ACC112 (cell line): ENCODE data around the gene CHMP4A.
A peak's percentile ranks its signal among the peaks of the same experiment; 100 is the strongest.

Source experiments
- H2AFZ ChIP-seq: fragments of 200-600 bp; sonication (generic); one replicate; pipeline ENCODE4 v1.6.0; 2017; ENCODE audit warnings: antibody characterized with exemption, low read length; ENCODE audit not compliant: unreplicated experiment
- H3K27ac ChIP-seq: fragments of 200-600 bp; sonication (generic); 2 replicates; pipeline ENCODE4 v1.5.1; 2014; ENCODE audit warnings: low read depth, mild to moderate bottlenecking, antibody characterized with exemption, low read length, moderate library complexity
- H3K27me3 ChIP-seq: fragments of 200-600 bp; sonication (generic); 2 replicates; pipeline ENCODE4 v1.6.1; 2014; ENCODE audit warnings: mild to moderate bottlenecking, antibody characterized with exemption, low read length, moderate library complexity, mixed read lengths; ENCODE audit not compliant: insufficient read depth
- H3K36me3 ChIP-seq: fragments of 200-600 bp; sonication (generic); 2 replicates; pipeline ENCODE4 v1.6.1; 2016; ENCODE audit warnings: mild to moderate bottlenecking, antibody characterized with exemption, low read length, moderate library complexity, mixed read lengths; ENCODE audit not compliant: insufficient read depth
- H3K4me1 ChIP-seq: fragments of 200-600 bp; sonication (generic); one replicate; pipeline ENCODE4 v1.6.1; 2016; ENCODE audit warnings: low read length, mixed read lengths; ENCODE audit not compliant: insufficient read depth, unreplicated experiment, control insufficient read depth
- H3K4me3 ChIP-seq: fragments of 200-600 bp; sonication (generic); 2 replicates; pipeline ENCODE4 v1.5.1; 2014; ENCODE audit warnings: mild to moderate bottlenecking, low read depth, low read length
- H3K79me2 ChIP-seq: fragments of 200-600 bp; sonication (generic); one replicate; pipeline ENCODE4 v1.6.0; 2016; ENCODE audit warnings: low read length; ENCODE audit not compliant: control insufficient read depth, unreplicated experiment, insufficient read depth

The CHMP4A gene

GRCh38 chr14:24183014-24183481, 30.2 kb downstream of the CHMP4A start:
- H3K27me3 ChIP-seq = no peaks in the 10 kb centered on the region
- no peak overlapping the region for H3K4me3 ChIP-seq
- no peak overlapping the region for H2AFZ ChIP-seq
- H3K36me3 ChIP-seq = peaks cover 7% of the 10 kb centered on the region; the same call in 1 of the 2 replicates
- H3K27ac ChIP-seq = no peak overlapping the region
- H3K79me2 ChIP-seq = peaks cover 11% of the 10 kb centered on the region
- peaks cover 6% of the 10 kb centered on the region for H3K4me1 ChIP-seq

- Histone ChIP-seq H3K79me2 (peaks cover 7% of the 10 kb centered on the region), H2AFZ (no peak overlapping the region), H3K4me3 (no peak overlapping the region), H3K27ac (no peak overlapping the region), H3K4me1 (no peaks in the 10 kb centered on the region), H3K36me3 (peaks cover 9% of the 10 kb centered on the region; the same call in 1 of the 2 replicates), H3K27me3 (no peaks in the 10 kb centered on the region)
Measured at GRCh38 chr14:24182110-24182882, 31.0 kb downstream of the CHMP4A start.

GRCh38 chr14:24181371-24182077, 31.8 kb downstream of the CHMP4A start:
- no peaks in the 10 kb centered on the region for H3K79me2 ChIP-seq
- no peak overlapping the region for H3K27ac ChIP-seq
- H3K4me1 ChIP-seq = no peaks in the 10 kb centered on the region
- H3K36me3 ChIP-seq = peaks cover 13% of the 10 kb centered on the region; the same call in 1 of the 2 replicates
- no peak overlapping the region for H3K4me3 ChIP-seq
- no peaks in the 10 kb centered on the region for H3K27me3 ChIP-seq
- H2AFZ ChIP-seq = no peak overlapping the region

- H3K36me3 ChIP-seq = peaks cover 14% of the 10 kb centered on the region; the same call in 1 of the 2 replicates
- H3K4me1 ChIP-seq = no peaks in the 10 kb centered on the region
- no peak overlapping the region for H2AFZ ChIP-seq
- H3K4me3 ChIP-seq = no peak overlapping the region
- no peaks in the 10 kb centered on the region for H3K79me2 ChIP-seq
- H3K27ac ChIP-seq = peak overlapping the region; percentile 15; the same call in 1 of the 2 replicates
- no peaks in the 10 kb centered on the region for H3K27me3 ChIP-seq
Measured at GRCh38 chr14:24179961-24180796, 33.1 kb downstream of the CHMP4A start.

GRCh38 chr14:24179294-24179960, 33.9 kb downstream of the CHMP4A start:
- Histone ChIP-seq H2AFZ (no peak overlapping the region), H3K36me3 (peaks cover 18% of the 10 kb centered on the region)

GRCh38 chr14:24178399-24179178, 34.7 kb downstream of the CHMP4A start:
- Histone ChIP-seq H2AFZ (no peak overlapping the region), H3K27me3 (no peaks in the 10 kb centered on the region), H3K36me3 (peaks cover 18% of the 10 kb centered on the region)

More at GRCh38 chr14:24179294-24179960, 33.9 kb downstream of the CHMP4A start:
- H3K27me3 ChIP-seq = no peaks in the 10 kb centered on the region
- H3K4me3 ChIP-seq = no peak overlapping the region
- H3K27ac ChIP-seq = peak overlapping the region; percentile 15; the same call in 1 of the 2 replicates
- no peaks in the 10 kb centered on the region for H3K79me2 ChIP-seq
- H3K4me1 ChIP-seq = no peaks in the 10 kb centered on the region

GRCh38 chr14:24177891-24178290, 35.4 kb downstream of the CHMP4A start:
- H3K4me1 ChIP-seq = no peaks in the 10 kb centered on the region
- H3K4me3 ChIP-seq = no peak overlapping the region
- no peak overlapping the region for H2AFZ ChIP-seq
- peaks cover 25% of the 10 kb centered on the region for H3K36me3 ChIP-seq
- H3K27me3 ChIP-seq = no peaks in the 10 kb centered on the region
- H3K79me2 ChIP-seq = no peaks in the 10 kb centered on the region
- no peak overlapping the region for H3K27ac ChIP-seq

More at GRCh38 chr14:24178399-24179178, 34.7 kb downstream of the CHMP4A start:
- Histone ChIP-seq H3K4me1 (no peaks in the 10 kb centered on the region), H3K79me2 (no peaks in the 10 kb centered on the region), H3K27ac (no peak overlapping the region), H3K4me3 (no peak overlapping the region)

- Histone ChIP-seq H3K36me3 (peaks cover 29% of the 10 kb centered on the region), H3K4me1 (no peaks in the 10 kb centered on the region), H3K27me3 (no peaks in the 10 kb centered on the region), H3K79me2 (no peaks in the 10 kb centered on the region), H3K27ac (no peak overlapping the region), H3K4me3 (no peak overlapping the region), H2AFZ (no peak overlapping the region)
Measured at GRCh38 chr14:24177041-24177825, 36.1 kb downstream of the CHMP4A start.

- H3K4me1 ChIP-seq = no peaks in the 10 kb centered on the region
- H2AFZ ChIP-seq = no peak overlapping the region
- H3K4me3 ChIP-seq = no peak overlapping the region
- H3K79me2 ChIP-seq = no peaks in the 10 kb centered on the region
- no peak overlapping the region for H3K27ac ChIP-seq
- H3K27me3 ChIP-seq = no peaks in the 10 kb centered on the region
- H3K36me3 ChIP-seq = peaks cover 32% of the 10 kb centered on the region
Measured at GRCh38 chr14:24176599-24176998, 36.7 kb downstream of the CHMP4A start.
